GM21529 (cell line): Measurements from ENCODE around the gene SLC25A13.

Source experiments
- ATAC-seq: cut with Tn5 transposase; IDR thresholded peaks from one replicate; pipeline ENCODE4 v1.9.1; 2021; ENCODE audit not compliant: unreplicated experiment

Gene SLC25A13

DNA sequence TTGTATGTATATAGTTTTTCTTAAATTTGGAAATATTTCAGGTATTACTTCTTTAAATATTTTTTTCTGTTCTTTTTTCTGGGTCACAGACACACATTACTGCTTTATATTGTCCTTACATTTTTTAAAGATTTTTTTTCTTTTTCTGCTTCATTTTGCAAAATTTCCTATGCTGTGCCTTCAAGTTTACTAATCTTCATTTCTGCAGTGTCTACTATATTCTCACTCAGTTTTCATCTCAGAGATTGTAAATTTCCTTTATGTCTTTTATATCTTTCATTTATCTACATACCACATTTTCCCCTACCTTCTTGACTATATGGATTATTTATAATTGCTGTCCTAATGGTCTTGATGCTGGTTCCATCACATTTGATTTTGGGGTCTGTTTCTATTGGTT is 210.5 kb downstream of the SLC25A13 start:
- ATAC-seq: no peak

DNA sequence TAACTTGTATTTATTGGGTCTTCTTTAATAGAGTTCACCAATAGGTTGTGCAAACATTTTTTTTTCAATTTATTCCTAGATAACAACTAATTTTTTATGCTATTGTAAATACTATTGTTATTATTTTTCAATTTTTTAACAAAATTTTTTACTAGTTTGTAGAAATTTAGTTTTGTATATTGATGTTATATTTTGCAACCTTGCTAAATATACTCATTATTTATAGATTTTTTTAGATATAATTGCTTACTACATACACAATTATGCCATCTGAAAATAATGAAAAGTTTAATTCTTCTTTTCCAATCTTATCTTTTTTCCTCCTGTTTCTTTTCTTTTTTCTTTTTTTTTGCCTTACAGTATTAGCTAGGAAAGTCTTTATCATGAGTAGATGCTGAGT is 216.9 kb downstream of the SLC25A13 start:
- no peak for ATAC-seq

DNA sequence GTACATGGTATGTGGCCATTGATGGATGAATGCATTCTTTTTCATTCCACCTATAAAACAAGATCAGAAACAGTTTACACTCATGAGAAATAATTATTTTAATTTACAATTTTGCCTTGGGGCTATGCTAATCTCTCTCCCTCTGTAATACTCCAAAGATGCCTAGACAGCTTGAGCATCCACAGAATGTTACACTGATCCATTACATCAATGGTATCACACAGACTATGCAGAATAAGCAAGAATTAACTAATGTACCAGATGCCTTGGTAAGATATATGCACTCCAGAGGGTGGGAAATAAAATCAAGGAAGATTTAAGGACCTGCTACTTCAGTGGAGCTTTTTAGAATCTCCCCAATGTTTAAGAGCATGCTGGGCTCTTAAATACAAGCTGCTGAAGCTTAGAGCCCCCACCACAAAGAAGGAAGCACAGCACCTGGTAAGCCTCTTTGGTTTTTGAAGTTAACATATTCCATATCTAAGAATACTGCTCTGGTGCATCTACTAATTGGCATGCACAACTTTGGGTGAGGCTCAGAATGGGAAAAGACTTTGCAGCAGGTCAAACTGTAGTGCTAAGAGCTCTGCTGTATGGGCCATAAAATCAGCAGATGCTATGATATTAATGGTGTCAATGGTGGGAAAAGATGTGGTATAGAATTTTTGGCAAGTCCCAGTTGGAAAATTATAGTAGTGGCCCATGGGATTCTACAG is 219.6 kb downstream of the SLC25A13 start:
- no peak for ATAC-seq

DNA sequence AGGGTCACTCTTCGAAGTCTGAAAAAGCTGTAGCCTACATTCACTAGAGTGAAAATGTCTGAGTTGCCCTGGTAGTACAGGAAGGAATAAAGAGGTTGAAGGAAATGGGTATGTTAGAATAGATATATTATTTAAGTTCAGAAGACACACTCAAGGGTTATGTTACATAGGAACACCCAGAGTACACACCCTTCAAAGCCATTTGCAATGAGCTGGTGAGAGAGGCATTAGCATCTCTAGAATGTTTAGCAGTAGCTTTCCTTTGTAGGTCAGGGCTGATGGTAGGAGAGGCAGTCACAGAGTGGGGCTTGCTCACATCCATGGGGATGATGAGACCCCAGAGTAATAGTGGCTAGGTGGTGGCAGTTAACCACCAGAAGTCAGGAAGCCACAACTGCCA is 221.2 kb downstream of the SLC25A13 start:
- no peak for ATAC-seq

DNA sequence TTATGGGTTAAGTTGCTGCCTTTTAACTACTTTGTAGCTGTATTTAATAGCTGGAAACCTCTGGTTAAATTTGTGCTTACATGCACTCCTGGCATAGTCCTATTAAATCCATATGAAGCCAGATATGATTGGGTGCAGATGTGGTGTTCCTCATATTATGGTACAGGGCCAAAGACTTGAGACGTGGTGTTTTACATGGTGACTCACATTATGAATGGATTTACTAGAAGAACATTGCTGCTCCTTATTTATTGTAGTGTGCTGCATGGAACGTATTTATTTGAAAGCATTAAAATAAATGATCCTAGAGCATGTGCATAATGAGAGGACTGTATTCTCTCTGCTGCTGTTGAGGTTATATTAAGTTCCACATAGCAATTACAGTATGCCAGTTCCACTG is 224.1 kb downstream of the SLC25A13 start:
- ATAC-seq: no peak

DNA sequence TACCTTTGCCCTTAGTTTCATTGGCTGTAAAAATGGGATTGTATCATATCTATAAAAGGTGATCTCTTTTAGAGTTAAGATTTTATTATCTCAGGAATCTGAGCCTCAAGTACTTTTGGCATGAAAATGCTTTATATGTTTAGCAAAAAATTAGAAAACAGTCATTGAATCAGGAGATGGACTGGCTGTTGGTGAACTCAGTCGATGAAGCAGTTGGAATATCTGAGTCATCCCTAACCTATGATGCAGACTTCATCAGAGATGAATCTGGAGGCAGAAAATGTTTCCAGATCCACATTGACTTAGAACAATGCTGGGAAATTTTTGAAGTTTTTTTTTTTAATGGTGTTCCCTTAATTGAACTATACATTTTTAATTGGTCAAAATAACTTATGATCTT is 228.5 kb downstream of the SLC25A13 start:
- no peak for ATAC-seq

DNA sequence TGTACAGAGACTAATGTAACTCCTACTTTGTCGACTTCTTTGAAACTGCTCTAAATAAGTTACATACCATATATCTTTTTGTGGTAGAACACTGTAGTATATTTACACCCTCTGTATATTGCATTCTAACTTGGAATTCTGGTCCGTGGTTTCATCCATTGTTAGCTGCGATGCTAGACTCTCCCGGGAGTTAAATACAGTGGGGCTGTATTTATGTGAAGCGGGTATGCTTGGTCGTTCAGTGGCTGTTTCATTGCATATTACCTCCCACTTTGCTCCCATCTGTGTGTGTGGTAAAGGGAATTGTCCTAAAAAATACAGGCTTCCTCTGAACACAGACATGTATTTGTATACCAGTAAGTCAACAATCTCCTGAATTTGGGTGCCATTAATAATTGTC is 231.1 kb downstream of the SLC25A13 start:
- ATAC-seq: no peak

DNA sequence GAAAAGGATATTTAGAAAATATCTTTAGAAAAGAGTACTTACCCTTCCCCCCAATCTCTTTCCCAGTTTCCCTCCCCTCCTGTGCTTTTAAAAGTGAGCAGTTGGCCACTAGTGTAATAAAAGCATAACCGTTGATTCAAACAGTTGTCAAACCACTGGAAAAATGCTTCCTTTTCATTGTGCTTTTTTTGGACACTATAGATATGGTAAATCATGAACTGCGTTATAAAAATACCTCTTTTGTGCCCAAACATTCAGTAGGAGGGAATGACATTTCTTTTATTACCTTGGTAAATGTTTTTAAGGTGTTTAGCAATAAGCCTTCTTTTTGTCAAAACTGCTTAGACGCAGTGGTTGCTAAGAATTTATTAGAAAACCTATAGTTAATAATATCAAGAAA is 232.4 kb downstream of the SLC25A13 start:
- no peak for ATAC-seq

DNA sequence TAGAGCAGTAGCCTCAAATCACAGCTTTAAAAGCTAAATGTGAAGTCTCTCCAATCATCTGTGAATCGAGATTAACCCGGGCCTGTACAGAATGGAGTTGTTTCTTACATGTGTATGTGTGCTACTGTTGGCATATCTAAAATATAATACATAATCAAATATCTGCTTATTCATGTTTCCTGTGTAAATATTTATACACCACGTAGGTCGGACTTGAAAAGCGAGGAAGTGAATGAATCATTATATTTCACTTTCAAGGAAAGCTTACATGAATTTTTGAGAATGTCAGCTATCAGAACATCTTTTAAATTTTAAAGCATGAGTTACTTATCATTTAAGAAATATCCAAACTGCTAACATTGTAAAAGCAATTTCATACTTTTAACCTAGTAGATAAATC is 233.3 kb downstream of the SLC25A13 start:
- ATAC-seq: no peak

DNA sequence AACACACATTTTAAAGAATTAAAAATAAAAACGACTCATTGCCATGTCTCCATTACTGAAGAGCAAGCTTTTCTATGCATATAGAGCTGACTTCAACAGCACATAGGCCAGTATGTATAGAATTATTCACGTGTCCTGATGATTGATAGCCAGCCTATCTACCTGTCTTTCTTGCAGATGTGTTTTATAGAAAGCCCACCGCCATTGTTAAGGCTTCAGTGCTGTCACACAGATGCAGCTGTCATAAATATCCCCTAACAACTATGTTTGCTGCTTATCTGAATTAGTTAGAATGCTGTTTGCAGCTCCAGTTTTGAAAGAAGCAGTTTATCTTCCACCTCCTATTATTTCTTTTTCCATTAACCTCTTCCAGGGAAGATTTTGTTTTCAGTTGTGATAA is 235.9 kb downstream of the SLC25A13 start:
- no peak for ATAC-seq

DNA sequence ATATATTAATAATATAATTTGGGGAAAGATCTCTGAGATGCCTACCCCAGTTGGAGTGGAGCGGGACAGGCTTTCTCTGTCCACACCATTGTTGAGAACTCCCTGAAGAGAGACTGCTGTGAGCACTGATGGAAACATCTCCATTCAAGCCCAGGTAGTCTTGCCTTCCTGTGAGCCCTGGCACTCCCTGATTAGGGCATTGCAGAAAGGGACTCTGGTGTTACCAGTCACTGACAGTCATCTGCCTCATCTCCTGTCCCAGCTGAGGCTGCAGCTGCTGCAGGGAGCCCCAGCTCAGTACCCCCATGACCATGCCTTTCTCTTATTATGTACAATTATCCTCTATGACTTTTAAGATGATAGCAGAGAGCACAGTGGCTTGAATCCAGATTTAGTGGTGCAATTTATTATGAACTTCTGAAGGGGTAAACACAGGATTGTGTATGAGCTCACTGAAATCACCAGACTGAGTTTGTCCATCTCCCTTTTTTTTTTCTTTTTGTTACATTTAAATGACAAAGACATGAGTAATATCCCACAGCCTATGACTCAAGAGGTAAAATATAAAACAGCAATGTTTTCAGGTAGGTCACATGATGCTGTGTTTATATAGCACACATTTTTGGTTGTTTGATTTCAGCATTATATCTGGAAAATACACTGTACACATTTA is 236.9 kb downstream of the SLC25A13 start:
- no peak for ATAC-seq

DNA sequence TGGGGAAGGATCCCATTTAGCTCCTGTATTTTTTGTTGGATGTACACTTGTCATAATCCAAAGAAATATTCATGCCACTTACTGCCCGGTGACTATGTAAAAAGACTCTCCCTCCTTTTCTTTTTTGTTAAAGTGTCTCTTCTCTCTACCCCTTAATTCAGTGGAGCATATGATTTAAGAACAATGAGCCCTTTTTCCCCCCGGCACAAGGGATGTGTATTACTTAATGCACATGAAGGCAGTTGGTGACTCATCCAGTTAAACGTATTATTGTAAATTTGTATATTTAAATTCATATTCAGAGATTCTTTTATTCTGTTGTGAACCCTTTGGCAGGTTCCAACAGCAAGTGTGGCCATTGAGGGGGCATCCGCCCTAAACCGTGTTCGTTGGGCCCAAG is 241.9 kb downstream of the SLC25A13 start:
- ATAC-seq: no peak

DNA sequence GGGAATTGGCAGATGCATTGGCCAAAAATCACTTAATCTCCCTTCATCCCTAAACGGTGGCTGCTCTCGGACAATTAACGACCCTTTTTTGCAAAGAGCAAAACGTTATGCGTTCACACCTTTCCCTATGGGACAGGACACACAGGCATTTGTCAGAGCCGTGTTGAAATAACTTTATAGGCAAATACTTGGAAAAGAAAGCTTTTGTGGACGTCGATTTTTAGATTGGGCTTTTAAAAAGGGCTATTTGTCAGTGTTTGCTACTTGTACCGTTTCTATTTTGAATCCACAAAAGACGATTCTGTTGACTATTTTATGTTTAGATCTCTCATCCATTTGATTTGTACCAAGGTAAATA is 245.6 kb downstream of the SLC25A13 start:
- no peak for ATAC-seq

DNA sequence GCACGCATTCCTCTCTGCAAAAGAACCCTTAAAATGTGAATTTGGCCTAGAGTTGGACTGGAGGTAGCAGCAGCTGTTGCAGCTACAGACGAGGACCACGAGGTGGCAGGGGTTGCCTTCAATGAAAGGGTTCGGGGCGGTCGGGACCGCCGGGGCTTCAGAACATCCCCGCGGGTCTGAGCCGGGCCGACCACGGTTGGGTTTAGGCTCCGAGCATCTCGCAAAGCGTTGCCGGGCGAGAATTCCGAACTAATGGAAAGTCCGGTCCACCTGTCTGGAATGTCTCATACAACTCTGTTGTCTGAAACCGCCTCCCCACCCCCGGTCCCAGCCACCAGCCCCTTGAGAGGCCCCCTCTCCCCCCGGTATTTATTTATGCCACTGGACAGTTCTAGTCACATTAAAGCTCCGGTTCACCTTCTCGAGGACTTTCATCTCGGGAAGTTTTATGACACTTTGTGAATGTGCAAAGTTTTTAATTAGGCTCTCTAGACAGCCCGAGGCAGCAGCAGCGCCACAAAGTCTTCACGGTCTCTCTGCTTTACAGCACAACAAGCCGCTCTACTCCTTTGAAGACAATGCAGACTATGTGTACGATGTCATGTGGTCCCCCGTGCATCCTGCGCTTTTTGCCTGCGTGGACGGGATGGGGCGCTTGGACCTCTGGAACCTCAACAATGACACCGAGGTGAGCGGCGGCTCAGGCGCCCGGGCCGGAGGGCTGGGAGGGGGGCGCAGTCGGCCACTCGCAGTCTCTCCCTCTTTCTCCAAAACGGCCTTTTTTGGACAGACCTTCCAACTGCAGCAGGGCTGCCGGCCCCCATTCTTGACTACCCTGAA is 246.2 kb downstream of the SLC25A13 start:
- peak; percentile 83 for ATAC-seq

DNA sequence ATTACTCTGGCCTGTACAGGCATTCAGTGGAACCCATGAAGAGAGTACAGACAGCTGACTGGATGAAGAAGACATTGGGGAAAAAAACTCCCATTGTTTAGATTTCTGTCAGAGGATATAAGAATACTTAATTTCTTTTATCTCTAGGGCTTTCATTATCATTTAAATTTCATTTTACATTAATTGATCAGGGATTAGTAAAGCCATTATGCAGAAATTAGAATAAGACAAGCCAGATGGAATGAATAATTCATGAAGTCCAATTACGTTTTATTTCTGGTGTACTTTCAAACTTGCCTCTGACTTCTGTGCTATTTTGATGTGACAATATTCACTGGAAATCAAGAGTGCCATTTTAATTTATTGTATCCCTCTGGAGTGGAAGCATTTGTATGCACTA is 247.0 kb downstream of the SLC25A13 start:
- no peak for ATAC-seq
